HG03442 (cell line): ENCODE results near the gene NME7.
"Not testable (repeated sequence)": the region's sequence is repeated elsewhere in the genome, so short reads cannot be mapped to it uniquely, and the experiment has no call there.

Experiments
- ATAC-seq: cut with Tn5 transposase; IDR thresholded peaks from one replicate; pipeline ENCODE4 v1.9.1; 2021; ENCODE audit warnings: mild to moderate bottlenecking, moderate library complexity; ENCODE audit not compliant: unreplicated experiment

Gene NME7

DNA sequence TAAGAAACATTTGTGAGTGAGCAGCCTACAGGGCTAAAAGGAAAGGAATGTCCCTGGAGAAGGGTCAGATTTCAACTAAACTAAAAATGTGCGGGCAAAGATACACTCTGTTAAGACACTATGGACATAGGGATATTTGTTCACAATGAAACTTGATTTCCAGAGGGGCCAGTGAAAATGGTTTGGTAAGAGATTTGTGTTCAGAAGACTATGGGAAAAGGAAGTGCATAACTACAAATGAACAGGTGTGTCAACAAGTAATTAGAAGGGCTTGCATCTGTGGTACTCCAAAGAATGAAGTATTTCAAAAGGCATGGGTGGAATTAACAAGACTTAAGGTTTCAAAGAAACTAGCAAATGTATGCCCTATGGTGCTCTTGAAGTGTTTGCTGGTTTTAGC is 60.4 kb downstream of the NME7 start:
- ATAC-seq = no peak

DNA sequence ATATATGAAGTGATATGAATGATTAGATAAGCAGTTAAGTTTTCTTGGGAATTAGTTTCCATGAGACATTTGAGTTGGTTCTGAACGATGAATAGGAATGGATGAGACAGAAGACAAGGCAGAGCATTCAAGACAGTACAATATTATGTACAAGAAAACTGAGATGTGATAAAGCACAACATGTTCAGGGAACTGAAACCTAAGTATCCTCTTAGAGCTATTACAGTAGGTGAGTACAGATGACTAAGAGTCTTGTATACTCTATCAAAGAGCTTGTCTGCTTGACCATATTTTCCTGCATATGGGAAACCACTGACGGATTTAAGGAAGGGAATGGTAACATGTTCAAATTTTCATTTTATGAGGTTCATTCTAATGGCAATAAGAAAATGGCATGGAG is 61.6 kb downstream of the NME7 start:
- ATAC-seq = no peak

DNA sequence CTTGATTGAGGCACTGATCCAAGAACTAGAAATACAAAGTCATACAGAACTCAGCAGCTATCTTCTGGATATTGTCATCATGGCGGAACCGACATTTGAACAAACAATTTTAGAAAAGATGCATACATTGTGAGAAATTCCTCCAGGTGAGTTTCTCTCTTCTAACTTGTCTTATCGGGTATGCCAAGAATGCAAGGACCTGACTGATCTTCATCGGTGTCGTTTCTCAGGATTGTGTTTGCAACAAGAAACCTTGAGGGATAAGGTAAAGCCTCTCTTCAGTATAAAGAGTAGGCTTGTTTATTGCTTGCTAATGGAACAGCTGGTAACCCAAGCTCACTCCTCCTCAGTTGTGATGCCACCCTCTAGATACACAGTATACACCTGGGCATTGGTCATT is 62.2 kb downstream of the NME7 start:
- no peak for ATAC-seq

DNA sequence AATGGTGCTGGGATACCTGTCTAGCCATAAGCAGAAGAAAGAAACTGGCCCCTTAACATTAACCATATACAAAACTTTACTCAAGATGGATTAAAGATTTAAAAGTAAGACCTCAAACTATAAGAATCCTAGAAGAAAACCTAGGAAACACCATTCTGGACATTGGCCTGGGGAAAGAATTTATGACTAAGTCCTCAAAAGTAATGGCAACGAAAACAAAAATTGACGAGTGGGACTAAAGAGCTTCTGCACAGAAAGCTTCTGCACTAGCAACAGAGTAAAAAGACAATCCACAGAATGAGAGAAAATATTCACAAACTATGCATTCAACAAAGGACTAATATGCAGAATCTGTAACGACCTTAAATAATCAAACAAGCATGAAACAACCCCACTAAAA is 66.7 kb downstream of the NME7 start:
- ATAC-seq = no peak

DNA sequence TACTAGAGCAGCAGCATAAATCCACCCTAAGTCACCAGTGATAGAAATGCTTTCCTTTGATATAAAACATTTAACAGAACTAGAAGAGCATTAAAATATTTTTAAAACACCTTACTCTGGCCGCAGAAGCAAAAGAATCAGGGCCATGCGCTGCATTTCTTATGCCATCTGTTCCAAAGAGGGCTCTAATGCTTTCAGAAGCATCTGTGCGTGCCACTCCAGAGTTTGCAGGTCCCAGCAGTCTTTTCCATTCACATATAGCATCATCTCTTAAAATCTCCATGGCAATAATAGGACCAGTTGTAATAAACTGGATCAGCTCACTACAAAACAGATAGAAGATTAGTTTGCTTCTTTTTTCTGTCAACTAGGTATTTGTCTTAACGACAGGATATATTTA is 69.2 kb downstream of the NME7 start:
- no peak for ATAC-seq

DNA sequence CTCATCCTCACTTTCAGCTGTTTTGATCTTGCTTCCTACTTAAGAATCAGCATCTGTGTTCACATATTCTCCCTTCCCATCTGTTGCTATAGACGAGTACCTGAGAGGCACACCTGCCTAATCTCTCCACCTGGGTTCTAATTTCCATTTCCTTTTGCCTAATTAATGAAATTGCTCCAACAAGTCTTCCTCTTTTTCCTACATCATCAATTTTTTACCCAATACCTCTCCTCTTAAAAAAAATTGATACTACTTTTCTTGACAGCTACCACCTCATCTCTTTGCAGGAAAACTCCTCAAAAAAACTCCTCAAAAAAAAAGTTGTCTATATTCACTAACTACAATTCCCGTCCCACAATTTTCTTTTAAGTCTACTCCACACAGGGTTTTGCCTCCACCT is 71.8 kb downstream of the NME7 start:
- no peak for ATAC-seq

DNA sequence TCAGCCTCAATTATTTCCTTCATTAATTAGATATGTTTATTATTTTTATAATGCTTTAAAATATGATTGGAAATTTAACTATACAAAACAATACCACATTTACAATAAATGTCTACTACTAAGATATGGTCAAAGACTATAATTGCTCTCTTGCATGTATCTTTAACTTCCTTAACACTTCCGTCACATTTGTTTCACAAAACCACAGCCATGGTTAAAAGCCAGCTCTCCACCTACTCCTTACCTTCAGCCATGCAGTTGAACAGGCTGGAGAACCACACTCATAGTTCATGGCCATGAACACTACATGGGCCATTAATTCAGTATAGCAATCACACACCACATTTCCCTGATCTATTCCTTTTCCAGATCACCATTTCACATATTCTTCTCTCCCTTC is 72.2 kb downstream of the NME7 start:
- no peak for ATAC-seq

DNA sequence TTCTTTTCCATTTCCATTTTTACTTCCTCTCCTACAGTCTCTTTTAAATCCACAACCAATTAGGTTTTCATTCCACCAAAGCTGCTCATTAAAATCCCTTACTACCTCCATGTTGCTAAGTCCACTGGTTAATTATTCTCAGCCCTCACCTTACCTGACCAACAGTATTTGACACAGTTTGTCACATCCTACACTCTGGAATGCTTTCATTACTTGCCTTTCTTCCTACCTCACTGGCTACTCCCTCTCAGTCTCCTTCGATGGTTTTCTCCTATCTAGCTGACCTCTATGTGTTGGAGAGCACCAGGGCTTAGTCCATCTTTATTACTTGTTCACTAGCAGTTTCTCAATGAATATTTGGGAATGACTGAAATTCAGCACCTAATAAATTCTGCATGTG is 78.6 kb downstream of the NME7 start:
- no peak for ATAC-seq

DNA sequence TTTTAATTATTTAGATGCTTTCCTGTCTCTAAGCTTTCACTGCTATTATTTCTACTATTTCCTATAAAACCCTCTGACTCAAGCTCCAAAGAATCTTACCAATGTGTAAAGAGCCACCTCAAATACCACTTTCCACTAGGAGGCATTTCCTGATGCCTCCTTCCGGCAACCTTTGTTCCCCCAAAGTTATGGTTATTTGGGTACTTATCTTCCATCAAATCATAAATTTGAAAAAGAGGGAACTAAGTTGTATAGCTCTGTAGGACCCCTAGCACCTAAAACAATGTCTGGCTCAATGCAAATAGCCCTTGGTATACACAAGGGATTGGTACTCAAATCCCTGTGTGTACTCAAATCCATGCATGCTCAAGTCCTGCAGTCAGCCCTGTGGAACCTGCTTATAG is 79.6 kb downstream of the NME7 start:
- ATAC-seq = no peak

DNA sequence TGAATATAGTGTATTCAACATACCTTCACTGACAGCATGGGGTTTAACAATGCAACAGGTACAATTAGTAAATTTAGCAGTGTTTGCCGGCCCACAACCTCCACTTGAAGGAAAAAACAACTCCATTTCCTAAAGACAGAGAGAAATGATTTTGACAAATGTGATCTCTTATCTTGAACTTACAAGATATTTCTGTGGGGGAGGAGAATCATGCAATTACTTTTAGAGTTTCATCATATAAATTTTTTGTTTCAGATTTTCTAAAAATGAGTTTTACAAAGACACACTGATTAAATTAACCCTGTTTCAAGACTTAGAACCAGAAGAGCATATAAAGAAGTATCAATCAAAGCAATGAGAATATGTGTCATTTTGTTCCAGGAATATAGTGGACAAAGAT is 80.3 kb downstream of the NME7 start:
- ATAC-seq = no peak

DNA sequence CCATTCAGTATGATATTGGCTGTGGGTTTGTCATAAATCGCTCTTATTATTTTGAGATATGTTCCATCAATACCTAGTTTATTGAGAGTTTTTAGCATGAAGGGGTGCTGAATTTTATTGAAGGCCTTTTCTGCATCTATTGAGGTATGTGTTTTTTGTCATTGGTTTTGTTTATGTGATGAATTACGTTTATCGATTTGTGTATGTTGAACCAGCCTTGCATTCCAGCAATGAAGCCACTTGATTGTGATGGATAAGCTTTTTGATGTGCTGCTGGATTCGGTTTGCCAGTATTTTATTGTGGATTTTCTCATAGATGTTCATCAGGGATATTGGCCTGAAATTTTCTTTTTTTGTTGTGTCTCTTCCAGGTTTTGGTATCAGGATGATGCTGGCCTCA is 86.0 kb downstream of the NME7 start:
- ATAC-seq = not testable (repeated sequence)

DNA sequence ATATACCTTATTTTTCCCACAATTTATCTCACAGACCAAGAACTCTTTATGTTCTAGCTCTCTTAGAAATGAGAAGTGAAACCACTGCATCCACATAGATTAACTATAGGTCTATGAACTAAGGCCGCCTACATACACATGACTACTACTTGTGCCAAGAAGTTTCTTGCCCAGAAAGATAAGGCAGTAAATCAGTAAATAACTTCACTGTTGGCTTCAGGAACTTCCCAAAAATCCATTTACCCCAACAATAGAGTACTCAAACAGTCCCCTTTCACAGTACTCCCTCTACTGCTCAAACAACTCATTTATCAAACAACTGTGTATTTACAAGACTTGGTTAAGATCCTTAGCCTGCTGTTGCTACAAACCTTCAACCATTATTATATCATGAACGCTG is 96.5 kb downstream of the NME7 start:
- peak; percentile 85 for ATAC-seq

DNA sequence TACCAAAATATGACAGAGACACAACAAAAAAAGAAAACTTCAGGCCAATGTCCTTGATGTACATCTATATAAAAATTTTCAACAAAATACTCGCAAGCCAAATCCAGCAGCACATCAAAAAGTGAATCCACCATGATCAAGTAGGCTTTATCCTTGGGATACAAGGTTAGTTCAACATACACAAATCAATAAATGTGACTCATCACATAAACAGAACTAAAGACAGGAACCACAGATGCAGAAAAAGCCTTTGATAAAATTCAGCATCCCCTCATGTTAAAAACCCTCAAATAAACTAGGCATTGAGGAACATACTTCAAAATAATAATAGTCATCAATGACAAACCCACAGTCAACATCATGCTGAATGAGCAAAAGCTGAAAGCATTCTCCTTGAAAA is 101.5 kb downstream of the NME7 start:
- ATAC-seq = no peak

DNA sequence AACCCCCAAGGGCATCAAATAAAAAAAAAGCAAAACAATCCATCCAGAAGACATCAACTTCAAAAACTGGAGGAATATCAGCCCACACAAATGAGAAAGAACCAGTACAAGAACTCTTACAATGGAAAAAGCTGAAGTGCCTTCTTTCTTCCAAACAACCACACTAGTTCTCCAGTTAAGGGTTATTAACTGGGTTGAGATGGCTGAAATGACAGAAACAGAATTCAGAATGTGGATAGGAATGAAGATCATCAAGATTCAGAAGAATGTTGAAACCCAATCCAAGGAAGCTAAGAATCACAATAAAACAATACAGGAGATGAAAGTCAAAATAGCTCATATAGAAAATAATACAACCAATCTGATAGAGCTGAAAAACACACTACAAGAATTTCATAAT is 104.5 kb downstream of the NME7 start:
- ATAC-seq = no peak

DNA sequence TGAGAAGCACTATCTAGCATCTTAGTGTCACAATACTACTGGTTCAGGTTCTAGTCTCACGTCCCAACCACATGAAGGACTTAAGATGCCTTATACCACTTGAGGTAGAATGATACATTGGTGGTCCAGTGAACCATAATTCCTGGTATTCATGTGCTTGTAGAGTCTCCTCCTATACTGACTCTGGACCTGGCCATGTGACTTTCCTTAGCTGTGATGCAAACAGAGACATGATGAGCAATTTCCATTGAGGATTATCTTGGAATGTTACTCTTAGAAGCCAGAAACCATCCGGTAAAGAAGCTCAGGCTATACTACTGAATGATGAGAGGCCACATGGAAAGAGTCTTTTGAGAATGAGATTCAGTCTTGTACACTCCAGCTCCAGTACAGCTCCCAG is 105.7 kb downstream of the NME7 start:
- no peak for ATAC-seq

DNA sequence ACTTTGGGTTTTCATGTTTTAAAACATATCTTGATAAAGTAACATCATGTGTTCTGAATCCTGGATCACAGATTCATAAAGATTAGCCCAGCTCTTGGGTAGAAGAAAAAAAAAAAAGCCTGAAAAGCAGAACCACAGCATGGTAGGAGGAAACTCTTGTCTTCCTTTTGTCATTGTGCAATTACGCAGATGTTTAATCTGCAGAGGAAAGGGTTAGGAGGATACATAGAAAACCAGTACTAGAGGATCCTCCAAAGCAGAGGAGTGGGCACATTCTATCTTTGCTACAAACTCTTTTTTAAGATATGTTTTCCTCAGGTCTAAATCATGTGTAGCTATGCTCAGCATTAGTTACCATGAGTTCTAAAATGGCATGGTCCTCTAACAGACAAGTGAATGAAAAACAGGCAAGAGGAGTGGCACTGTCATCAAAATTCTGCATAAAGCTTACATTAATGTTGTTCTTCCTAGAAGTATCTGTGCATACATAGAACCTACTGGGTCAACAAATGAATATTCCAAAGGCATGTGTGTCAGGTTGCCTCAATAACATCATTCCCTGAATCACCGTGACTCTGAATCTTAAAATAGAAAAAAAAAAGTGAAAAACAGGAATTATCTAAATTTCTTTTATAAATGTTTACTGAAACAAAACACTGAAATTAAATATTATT is 107.0 kb downstream of the NME7 start:
- no peak for ATAC-seq

DNA sequence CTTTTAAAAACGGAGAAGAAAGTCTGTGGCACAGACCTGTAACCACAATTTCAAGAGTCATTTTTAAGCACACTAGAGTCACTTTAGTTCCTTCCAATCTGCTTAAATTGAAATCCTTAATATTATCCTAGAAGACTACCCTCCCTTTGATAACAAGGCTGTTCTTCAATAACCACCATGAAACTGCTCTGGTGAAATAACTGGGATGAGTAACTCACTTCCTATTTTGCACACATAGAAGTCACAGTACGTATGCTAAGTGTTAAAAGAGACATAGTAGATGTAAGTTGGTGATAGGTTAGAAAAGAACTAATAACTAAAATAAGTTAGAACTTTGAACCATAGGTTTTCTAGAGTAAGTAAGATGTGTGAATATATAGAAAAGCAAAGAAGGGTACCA is 107.8 kb downstream of the NME7 start:
- no peak for ATAC-seq

DNA sequence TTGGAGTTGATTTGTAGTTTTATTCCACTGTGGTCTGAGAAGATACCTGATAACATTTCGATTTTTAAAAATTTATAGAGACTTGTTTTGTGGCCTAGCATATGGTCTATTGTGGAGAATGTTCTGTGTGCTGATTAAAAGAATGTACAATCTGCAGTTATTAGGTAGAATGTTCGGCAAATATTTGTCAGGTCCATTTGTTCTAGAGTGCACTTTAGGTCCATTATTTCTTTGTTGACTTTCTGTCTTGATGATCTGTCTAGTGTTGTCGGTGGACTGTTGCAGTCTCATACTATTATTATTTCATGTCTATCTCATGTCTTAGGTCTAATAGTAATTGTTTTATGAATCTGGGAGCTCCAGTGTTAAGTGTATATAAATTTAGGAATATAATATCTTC is 116.8 kb downstream of the NME7 start:
- no peak for ATAC-seq

DNA sequence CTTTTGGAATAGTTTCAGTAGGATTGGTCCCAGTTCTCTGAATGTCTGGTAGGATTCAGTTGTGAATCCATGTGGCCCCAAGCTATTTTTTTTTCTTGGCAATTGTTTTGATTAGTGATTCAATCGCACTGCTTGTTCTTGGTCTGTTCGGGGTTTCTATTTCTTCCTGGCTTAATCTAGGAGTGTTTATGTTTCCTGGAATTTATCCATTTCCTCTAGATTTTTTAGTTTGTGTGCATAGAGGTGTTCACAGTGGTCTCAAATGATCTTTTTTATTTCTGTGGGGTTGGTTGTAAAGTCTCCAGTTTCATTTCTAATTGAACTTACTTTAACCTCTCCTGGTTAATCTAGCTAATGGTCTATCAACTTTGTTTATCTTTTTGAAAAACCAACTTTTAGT is 117.6 kb downstream of the NME7 start:
- ATAC-seq = no peak

DNA sequence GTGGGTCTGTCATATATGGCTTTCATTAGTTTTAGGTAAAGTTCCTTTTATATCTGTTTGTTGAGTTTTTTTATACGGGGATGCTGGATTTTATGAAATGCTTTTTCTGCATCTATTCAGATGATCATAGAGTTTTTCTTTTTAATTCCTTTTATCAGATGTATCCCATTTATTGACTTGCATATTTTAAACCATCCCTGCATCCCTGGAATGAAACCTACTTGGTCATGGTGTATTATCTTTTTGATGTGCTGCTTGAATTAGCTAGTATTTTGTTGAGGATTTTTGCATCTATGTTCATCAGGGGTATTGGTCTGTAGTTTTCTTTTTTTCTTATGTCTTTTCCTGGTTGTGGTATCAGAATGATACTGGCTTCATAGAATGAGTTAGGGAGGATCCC is 118.0 kb downstream of the NME7 start:
- ATAC-seq = no peak

DNA sequence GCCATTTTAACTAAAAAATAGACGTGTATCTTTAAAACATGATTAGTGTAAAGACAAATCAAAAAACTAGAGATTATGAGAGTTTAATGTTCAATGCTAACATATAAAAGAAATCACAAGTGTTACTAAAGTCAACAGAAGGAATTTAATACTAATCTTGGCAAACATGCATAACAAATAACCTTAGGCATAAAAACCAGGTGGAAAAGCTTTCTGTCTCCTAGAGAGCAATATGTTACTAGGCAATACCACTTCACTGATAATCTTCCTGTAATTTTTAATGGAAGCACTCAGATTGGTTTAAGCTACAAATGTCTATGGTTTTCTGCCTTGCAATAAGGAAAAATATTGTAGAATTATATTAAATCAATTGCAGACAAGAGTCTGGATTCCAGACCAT is 121.9 kb downstream of the NME7 start:
- no peak for ATAC-seq

DNA sequence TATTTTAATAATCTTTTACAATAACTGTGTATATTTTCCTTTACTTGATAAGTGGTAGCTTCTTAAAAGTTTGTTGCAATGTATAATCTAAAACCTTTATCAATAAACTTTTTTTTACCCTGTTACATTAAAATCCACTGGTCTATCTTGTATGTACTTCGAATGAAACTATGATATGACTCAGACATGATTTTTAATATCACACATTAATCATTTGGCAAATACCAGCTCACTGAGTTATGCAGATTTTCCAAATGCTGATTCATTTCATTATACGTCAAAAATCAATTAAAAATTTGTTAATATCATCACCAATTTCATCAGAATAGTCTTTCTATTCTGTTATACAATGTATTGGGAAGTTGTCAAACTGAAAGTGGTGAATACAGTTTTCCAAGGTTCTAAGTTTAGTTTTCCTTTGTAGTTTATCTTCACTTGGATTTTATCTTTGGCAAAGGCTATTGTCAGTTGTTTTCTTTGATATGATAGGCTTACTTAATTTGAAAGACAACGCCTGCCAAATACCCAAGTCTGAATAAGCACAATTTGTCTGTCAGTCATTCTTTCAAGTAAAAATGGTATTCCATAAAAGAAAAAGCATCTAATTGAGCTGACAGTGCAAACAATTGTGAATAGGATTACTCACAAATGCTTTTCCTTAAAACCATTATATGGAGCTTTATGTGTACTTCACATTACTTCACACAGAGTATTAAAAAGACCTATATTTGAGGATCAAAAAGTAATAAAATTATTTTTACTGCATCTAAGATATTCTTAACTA is 127.0 kb downstream of the NME7 start:
- ATAC-seq = no peak

DNA sequence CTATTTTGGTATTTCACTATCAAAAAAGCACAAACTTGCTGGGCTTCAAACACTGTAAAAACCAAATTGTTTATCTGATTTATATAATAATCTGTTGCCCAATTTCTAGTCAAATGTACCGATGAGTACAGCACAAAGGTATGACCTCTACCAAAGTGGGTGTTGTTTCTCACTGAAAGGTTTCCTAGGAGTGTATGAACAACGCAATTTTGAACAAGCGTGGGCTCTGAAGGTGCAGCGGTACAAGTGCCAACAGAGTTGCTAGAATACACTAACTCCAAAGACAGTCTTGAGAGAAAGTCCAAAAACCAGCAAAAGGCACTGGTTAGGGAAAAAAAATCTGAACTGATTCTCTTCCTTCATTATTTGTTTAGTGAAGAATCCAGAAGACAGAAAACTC is 130.7 kb downstream of the NME7 start:
- ATAC-seq = no peak
